Kidney epithelial cell (primary cell): ENCODE results near the gene CAMSAP1. TPM values are rescaled to one million over a fixed set of nuclear protein-coding genes. Genes with fewer than 3 reads are reported as not detected.

Experiments used
- DNase-seq: peaks from one replicate; pipeline ENCODE4 v3.0.0-alpha.2; 2010; ENCODE audit warnings: low read depth
- H3K27me3 ChIP-seq: 2 replicates; pipeline ENCODE4 v1.6.0; 2011; ENCODE audit warnings: low read length; ENCODE audit not compliant: control insufficient read depth, insufficient read depth
- H3K36me3 ChIP-seq: 2 replicates; pipeline ENCODE4 v1.5.1; 2011; ENCODE audit warnings: low read length; ENCODE audit not compliant: control insufficient read depth, insufficient read depth
- H3K4me3 ChIP-seq: 2 replicates; pipeline ENCODE4 v1.5.1; 2011; ENCODE audit warnings: low read depth, mild to moderate bottlenecking, control low read depth, low read length
- total RNA-seq: library from RNA; depleted of rRNA; stranded (reverse); fragments of >200 nt; gene quantifications from 2 replicates; pipeline ENCODE4 v1.2.3, GENCODE V29; 2015
- TF ChIP-seq, protein P1 (sequence below): IDR thresholded peaks from 2 replicates; pipeline ENCODE4 v1.5.1; 2011; ENCODE audit warnings: mild to moderate bottlenecking, moderate library complexity, low read length, control low read depth, inconsistent platforms; ENCODE audit not compliant: insufficient read depth, poor library complexity, severe bottlenecking

CAMSAP1 gene
- total RNA-seq, 1 donor from 2014 or later: 70.4 TPM

- Histone ChIP-seq H3K4me3 (no peak overlapping the region), H3K36me3 (no peaks in the 10 kb centered on the region), H3K27me3 (peaks cover 17% of the 10 kb centered on the region)
- TF ChIP-seq, protein P1, sequence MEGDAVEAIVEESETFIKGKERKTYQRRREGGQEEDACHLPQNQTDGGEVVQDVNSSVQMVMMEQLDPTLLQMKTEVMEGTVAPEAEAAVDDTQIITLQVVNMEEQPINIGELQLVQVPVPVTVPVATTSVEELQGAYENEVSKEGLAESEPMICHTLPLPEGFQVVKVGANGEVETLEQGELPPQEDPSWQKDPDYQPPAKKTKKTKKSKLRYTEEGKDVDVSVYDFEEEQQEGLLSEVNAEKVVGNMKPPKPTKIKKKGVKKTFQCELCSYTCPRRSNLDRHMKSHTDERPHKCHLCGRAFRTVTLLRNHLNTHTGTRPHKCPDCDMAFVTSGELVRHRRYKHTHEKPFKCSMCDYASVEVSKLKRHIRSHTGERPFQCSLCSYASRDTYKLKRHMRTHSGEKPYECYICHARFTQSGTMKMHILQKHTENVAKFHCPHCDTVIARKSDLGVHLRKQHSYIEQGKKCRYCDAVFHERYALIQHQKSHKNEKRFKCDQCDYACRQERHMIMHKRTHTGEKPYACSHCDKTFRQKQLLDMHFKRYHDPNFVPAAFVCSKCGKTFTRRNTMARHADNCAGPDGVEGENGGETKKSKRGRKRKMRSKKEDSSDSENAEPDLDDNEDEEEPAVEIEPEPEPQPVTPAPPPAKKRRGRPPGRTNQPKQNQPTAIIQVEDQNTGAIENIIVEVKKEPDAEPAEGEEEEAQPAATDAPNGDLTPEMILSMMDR: no peak
- DNase-seq: no peak
Observed at GRCh38 chr9:135792268-135793128, 114.8 kb downstream of the CAMSAP1 start.

DNA sequence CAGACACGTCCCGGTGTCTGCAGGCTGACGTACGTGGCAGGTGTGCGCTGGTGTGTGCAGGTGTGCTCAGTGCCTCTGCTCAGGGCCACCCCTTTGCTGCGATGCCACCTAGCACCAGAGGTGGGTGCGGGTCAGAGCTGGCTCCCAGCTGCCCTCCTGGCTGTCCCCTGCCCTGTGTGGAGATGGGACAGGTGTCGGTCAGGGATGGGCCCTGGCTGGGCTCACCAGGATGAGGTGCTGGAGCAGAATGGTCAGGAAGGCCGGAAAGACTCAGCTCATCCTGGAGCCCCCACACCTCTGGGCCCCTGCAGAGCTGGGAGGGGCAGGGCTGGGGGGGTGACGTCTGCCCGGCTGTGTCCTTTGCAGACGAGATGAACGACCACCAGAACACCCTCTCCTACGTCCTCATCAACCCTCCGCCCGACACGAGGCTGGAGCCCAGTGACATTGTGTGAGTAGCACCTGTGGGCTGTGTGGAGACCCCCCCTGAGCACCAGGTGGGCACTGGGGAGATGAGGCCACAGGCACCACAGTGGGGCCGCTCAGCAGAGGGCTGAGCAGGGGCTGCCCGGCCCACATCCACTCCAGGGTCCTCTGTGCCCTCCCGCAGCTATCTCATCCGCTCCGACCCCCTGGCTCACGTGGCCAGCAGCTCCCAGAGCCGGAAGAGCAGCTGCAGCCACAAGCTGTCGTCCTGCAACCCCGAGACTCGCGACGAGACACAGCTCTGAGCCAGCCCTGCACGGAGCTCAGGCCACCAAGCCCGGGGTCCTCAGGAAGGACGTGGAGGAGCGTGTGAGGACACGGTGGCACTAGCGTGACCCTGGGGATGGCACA lies 115.7 kb downstream of the CAMSAP1 start:
- H3K36me3 ChIP-seq: no peaks in the 10 kb centered on the region
- TF ChIP-seq, protein P1: no peak
- H3K4me3 ChIP-seq: no peak overlapping the region
- DNase-seq: no peak
- H3K27me3 ChIP-seq: peaks cover 13% of the 10 kb centered on the region

GRCh38 chr9:135790850-135791249 lies 116.5 kb downstream of the CAMSAP1 start:
- Histone ChIP-seq H3K4me3 (no peak overlapping the region), H3K36me3 (no peaks in the 10 kb centered on the region), H3K27me3 (peaks cover 7% of the 10 kb centered on the region)
- TF ChIP-seq, protein P1: no peak
- no peak for DNase-seq

- TF ChIP-seq, protein P1: no peak
- Histone ChIP-seq H3K4me3 (no peak overlapping the region), H3K36me3 (no peaks in the 10 kb centered on the region), H3K27me3 (peaks cover 7% of the 10 kb centered on the region)
- DNase-seq: no peak
Observed at GRCh38 chr9:135790356-135790755, 117.0 kb downstream of the CAMSAP1 start.

DNA sequence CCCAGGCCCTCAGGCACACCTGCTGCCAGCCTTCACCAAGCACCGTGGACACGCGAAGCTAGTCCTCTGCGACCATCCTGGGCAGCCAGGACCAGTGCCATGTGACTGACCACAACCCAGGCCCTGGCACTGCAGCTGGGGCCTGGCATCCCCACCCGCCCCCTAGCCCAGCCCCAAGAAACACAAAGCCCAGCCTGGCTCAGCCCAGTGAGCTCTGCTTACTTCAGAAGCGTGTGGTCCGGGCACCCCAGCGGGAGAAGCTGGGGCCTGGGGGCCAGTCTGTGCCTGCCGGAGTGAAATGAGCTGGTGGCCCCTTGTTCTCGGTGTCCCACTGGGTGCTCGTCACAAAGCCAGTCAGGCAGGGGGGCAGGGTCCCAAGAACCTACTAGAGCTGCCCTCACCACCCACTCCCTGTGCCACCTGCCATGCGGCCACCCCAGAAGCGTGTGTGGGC lies 117.5 kb downstream of the CAMSAP1 start:
- DNase-seq: no peak
- Histone ChIP-seq H3K4me3 (no peak overlapping the region), H3K27me3 (peaks cover 7% of the 10 kb centered on the region), H3K36me3 (no peaks in the 10 kb centered on the region)
- TF ChIP-seq, protein P1: no peak
